Raji (cell line): ENCODE results near the gene ZNRF3.

Source experiments
- POLR2A ChIP-seq: IDR thresholded peaks from 2 replicates; pipeline ENCODE4 v1.6.1; 2011; ENCODE audit warnings: low read depth, low read length, control low read depth; ENCODE audit not compliant: insufficient read depth

The ZNRF3 gene

DNA sequence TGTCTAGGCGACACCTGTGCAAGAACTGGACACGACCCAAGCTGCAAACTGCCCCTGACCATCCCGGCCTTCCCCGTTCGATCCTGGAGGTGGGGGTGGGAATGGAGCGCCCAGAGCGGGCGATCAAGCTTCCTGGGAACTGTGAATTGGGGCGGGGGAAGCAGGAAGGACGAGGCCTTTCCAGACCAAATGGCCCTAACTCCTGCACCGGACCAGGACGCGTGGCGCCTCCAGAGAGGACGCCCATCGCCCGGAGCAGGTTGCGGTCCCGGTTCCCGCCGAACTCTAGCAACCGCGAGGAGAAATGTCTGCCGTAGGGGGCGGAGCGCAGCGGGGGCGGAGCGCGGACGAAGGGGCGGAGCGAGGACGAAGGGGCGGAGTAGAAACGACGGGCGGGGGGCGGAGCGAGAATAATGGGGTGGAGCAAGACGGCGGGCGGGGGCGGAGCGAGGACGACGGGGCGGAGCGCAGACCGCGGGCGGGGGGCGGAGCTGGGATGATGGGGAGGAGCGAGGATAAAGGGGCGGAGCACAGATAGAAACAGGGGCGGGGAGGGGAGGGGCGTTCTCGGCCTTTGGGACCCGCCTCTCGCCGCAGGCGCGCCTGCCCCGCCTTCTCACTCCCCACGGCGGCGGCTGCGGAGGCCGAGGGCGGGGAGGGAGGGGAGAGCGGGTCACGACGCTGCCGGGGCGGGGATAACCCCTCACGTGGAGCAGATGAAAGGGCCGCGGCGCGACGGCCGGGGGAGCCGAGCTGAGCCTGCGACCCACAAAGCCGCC is at the start of gene ZNRF3:
ZNRF3 (plus strand) TSS at position 695 of the 779 bp plus-strand sequence. CDS start 195 bp downstream, outside the sequence.
- no peak for TF ChIP-seq POLR2A

- TF ChIP-seq POLR2A = no peak
Measured at GRCh38 chr22:28835630-28836189, 47.7 kb upstream of the ZNRF3 start.

GRCh38 chr22:28837640-28838039 is 45.7 kb upstream of the ZNRF3 start:
- TF ChIP-seq POLR2A = no peak

GRCh38 chr22:28838971-28839370 is 44.4 kb upstream of the ZNRF3 start:
- no peak for TF ChIP-seq POLR2A

GRCh38 chr22:28841111-28841510 is 42.3 kb upstream of the ZNRF3 start:
- no peak for TF ChIP-seq POLR2A

DNA sequence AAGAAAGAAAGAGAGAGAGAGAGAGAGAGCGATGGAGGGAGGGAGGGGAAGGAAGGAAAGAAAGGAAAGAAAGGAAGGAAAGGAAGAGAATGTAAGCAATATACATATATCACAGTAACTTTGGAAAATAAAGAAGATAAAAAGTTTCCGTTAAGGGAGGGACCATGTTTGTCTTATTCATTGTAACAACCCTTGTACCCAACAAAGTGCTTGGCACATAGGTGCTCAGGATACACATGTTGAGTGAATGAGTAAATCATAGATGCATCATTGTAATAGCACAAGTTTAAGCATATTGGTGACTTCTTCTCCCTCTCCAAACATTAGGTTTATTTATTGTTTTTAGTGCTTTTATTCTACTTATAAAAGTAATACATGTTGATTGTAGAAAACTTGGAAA is 39.7 kb upstream of the ZNRF3 start:
- no peak for TF ChIP-seq POLR2A

GRCh38 chr22:28846994-28847393 is 36.4 kb upstream of the ZNRF3 start:
- no peak for TF ChIP-seq POLR2A

DNA sequence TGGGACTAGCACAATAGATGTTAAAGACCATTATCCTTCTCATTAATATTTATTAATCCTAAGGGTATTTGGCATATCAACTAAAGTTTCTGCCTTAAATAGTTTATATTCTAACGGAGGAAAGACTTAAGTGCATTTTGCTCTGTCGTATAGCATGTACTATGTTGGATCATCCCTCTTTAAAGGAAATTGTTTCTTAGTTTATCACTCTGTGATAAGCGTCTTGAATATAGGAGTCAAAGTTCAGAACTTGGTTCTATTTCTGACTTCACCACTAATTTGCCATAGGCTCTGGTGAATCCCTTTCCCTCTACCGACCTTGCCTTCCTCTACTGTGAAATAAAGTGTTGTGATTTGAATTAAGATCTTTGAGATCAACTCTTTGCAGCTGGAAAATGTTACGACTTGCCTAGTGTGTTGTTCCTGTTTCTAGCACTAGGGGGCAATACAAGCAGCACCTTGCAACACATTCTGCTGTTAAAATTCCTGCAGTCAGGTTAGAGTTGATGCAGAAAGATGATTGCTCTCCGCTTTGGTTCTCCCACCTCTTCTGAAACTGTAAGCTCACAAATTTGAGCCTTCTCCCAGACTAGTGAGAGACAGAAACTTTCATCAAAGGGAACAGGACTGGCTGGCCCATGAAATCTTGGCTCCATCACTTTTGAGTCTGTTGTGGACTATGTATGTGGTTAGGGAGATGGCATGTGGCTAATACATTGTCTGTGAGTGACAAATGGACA is 27.8 kb upstream of the ZNRF3 start:
- TF ChIP-seq POLR2A = no peak

DNA sequence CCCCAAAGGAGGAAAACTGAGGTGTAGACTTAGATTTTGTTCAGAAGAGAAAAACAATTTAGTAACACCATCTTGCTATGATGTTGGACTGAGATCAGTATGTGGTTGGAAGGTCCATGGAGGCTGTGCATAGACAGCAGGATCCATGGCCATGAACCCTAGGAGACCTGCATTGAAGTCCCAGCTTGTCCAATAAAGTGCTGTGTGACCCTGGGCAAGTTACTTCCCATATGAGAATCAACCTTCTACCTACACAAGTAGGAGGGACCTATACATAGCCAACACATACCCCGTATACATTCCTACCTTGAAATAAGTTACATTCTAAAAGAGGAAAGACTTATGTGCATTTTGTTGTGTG is 27.3 kb upstream of the ZNRF3 start:
- no peak for TF ChIP-seq POLR2A

GRCh38 chr22:28857288-28857687 is 26.1 kb upstream of the ZNRF3 start:
- no peak for TF ChIP-seq POLR2A

DNA sequence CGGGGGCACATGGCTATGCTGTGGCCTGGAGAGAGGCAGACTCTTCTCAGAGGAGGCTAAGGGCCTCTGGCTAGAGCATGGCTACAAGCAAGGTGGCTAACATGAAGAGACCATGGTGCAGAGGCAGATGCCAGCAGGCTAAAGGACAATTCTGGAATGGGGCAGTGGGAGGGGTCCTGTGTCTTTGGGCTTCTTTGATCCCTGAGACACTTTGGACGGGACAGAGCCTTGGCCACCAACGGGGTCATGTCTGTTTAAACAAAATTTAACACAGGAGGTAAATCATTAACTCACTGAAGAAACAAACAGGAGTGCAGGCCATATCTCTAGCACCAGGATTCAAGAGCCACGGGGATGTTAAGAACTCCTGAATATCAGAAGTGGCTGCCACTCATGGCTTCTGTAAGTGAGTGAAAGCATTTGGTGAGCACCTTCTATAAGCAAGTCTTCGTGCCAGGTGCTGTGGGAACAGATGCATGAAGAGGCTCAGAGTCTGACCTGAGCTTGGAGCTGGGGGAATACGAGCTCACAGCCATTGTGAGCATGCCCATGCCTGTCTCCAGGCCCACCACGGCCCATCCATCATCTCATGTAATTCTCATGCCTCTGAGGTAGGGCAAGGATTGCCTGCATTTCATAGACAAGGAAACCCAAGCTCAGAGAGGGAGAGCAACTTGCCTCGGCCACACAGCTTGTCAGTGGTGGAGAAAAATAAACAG is 18.3 kb upstream of the ZNRF3 start:
- TF ChIP-seq POLR2A = no peak

DNA sequence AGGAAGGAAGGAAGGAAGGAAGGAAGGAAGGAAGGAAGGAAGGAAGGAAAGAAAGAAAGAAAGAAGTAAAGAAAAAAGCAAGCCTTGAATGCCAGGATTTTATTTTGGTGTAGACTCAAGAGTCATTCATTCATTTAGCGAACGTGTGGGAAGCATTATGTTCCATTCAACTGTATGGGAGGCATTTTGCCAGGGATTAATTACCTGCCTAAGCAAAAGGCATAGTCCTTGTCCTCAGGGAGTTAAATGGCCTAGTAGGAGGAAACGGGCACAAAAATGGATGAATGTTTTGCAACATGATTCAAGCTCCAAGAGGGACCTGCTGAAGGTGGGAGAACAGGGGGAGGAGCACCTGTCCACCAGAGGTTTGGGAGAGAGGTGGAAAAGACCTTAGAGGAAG is 16.2 kb upstream of the ZNRF3 start:
- no peak for TF ChIP-seq POLR2A

DNA sequence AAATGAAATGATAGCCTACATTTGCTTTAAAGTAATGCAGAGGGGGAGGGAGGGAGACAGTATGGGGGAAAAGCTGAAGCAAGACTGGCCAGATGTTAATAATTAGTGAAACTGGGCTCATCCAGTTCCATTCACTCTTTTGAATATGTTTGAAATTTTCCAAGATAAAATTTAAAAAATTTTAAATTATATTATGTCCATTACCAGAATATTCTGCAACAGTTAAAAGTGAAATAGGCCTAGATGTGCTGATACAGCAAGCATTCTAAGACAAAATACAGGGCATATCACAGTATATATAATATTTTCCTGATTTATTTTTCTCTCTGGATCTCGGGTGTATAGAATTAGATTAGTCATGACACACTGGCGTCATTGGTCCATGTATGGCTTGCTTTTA is 13.6 kb upstream of the ZNRF3 start:
- no peak for TF ChIP-seq POLR2A

GRCh38 chr22:28873183-28873963 is 10.0 kb upstream of the ZNRF3 start:
- TF ChIP-seq POLR2A = no peak

DNA sequence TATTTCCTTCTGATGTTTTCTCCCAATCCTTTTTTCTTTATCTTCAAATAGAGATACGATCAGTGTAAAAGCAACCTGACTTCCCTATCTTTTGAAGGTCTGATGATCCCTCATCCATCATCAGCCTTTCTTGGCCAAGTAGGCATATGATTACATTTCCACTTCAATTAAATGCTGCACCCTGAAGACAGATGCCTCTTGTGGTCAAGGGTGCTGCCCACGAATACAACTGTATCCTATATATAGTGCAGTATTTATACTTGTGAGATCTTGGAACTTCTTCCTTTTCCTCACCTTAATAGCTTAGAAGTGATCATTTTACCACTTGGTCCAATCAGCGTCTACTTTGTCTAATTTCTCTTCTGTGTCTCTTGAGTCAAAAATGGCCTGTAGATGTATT is 9.3 kb upstream of the ZNRF3 start:
- TF ChIP-seq POLR2A = no peak
